Psoas muscle (tissue), 8 donors: ENCODE results near the gene ZNF497. TPM values are rescaled to one million over a fixed set of nuclear protein-coding genes. Genes with fewer than 3 reads are reported as not detected.
A peak's percentile ranks its signal among the peaks of the same experiment; 100 is the strongest.
"Not testable (repeated sequence)": the region's sequence is repeated elsewhere in the genome, so short reads cannot be mapped to it uniquely, and the experiment has no call there.

Experiments used
- ATAC-seq, 4 donors: fragments of 200-7000 bp; cut with Tn5 transposase; one replicate each; pipeline ENCODE4 v1.9.1; 2020; ENCODE audit warnings: moderate library complexity in 3 of 4, mild to moderate bottlenecking in 2 of 4
- DNase-seq, 2 donors: peaks; one replicate each; pipeline ENCODE4 v3.0.0-alpha.2; 2020
- H3K27ac ChIP-seq: fragments of 200-600 bp; one replicate; pipeline ENCODE4 v1.8.0; 2022
- H3K27me3 ChIP-seq, 3 donors: fragments of 200-600 bp in 1 of 3; one replicate each; pipeline versions ENCODE4 v1.6.1 to v1.8.0; 2013 to 2022; ENCODE audit warnings: low read length in 2 of 3, mild to moderate bottlenecking in 2 of 3, moderate library complexity in 1 of 3; ENCODE audit not compliant: insufficient read depth in 3 of 3
- H3K36me3 ChIP-seq, 2 donors: fragments of 200-600 bp in 1 of 2; one replicate each; pipeline versions ENCODE4 v1.6.1 to v1.8.0; 2013 to 2022; ENCODE audit warnings: low read depth in 1 of 2, mild to moderate bottlenecking in 1 of 2, moderate library complexity in 1 of 2; ENCODE audit not compliant: insufficient read depth in 1 of 2
- H3K4me1 ChIP-seq: fragments of 200-600 bp; one replicate; pipeline ENCODE4 v1.8.0; 2022
- H3K4me3 ChIP-seq: fragments of 200-600 bp; one replicate; pipeline ENCODE4 v1.8.0; 2022; ENCODE audit warnings: mild to moderate bottlenecking
- H3K9me3 ChIP-seq: fragments of 200-600 bp; one replicate; pipeline ENCODE4 v1.8.0; 2022
- WGBS, 3 donors: extraction: QIAGEN DNeasy Blood & Tissue Kit; methylation state at CpG; one replicate each; pipeline versions ENCODE4 v1.1.6 to v1.1.7; 2013; 5-methylcytosine and 5-hydroxymethylcytosine counted together
- intact Hi-C, 2 donors: fragments of 100-400 bp; cut with DNase I; formaldehyde crosslinking; loops; one replicate each; pipeline versions ENCODE4 v1.11.0 to v1.14.2; 2022
- polyA plus RNA-seq, 3 donors: library from polyadenylated mRNA; stranded (reverse); fragments of 200-250 nt; gene quantifications; one replicate each; pipeline ENCODE4 v1.2.3, GENCODE V29; 2013
- total RNA-seq, 4 donors: library from RNA; stranded (reverse); fragmentation: NEBNext Ultra II Directional in 2 of 4; extraction: Animal tissue kit (Norgen Biotek cat#: 25700) in 2 of 4; gene quantifications; one replicate each; pipeline versions ENCODE4 v1.2.1 to v1.2.4, GENCODE V29; 2021 to 2023
- TF ChIP-seq, protein P1 (sequence below): fragments of 200-600 bp; IDR thresholded peaks from one replicate; pipeline ENCODE4 v1.8.0; 2022; ENCODE audit warnings: antibody characterized with exemption
- donor health status: healthy with polysubstance abuse.
- donor health status: DM: no; HTN: no; CAD: no; lungs with moderate emphysema.
- donor health status: Bipolar disorder and iron deficiency.
- donor health status: healthy.
- donor health status: DM: yes; HTN: yes; CAD: no.
- donor health status: DM: no; HTN: no; CAD: no.
- donor health status: DM: no; HTN: no; CAD: no.
- donor health status: DM: yes; HTN: yes; CAD: no.

ZNF497 gene
- total and polyA plus RNA-seq, 7 donors: 0.08 to 0.43 (median 0.25) TPM

DNA sequence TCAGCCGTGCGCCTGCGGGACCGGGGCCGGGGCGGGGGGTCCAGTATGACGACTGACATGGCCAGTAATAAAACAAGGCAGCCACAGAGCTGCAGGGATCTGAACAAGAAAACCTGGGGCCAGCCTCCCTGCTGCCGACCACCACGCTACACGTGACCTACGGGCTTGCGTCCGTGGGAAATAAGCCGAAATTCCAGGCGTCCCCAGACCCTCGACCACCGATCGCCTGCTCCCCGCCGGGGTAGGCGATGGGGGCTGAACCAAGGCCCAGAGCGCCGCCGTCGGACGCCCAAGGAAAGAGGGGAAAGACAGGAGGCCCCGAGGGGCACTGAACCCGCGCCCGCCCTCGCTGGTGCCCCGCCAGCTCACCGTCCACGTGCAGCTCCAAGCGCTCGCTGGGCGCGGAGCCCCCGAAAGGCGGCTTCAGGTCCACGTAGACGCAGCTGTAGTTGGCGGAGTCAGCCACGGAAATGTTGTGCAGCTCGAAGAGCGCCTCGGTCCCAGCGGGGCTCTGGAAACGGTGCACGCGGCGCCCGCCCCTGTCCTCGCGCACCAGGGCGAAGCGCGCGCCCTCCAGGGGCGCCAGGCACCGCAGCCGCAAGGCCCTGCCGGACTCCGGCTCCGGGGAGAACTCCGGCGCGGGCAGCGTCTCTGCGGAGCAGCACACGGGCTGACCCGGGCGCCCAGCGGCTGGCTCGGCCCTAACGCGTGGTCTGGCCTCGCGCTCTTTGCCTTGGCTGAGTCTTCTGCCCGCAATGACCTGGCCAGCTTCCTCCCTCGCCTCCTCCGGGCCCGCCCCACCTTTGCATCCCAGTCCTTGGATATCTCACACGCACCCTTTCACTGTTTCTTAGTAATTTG is 12.3 kb downstream of the ZNF497 start:
- peaks cover 0 to 38% (median 11%) of the 10 kb centered on the region in 3 donors for H3K27me3 ChIP-seq
- ATAC-seq: no peak

DNA sequence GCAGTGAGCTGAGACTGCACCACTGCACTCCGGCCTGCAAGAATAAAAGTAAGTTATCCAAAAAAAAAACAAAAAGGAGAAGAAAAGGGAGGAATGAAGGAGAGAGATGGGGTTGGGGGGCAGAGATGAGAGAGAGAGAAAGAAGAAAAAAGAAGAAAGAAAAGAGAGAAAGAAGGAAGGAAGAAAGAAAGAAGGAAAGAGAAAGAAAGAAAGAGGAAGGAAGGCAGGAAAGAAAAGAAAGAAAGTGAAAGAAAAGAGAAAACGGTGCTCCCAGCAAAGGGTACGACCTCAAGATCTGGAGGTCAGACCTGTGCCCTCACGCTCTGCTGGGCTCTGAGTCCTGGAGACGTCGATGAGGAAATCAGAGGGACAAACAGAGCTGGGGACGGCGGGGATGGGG is 13.0 kb downstream of the ZNF497 start:
- no peak for DNase-seq
- Histone ChIP-seq H3K36me3 (no peaks in the 10 kb centered on the region), H3K4me1 (no peaks in the 10 kb centered on the region), H3K9me3 (no peaks in the 10 kb centered on the region), H3K27ac (no peak overlapping the region), H3K4me3 (no peak overlapping the region), H3K27me3 (peaks cover 0 to 38% (median 11%) of the 10 kb centered on the region in 3 donors)
- ATAC-seq: no peak
- TF ChIP-seq, protein P1, sequence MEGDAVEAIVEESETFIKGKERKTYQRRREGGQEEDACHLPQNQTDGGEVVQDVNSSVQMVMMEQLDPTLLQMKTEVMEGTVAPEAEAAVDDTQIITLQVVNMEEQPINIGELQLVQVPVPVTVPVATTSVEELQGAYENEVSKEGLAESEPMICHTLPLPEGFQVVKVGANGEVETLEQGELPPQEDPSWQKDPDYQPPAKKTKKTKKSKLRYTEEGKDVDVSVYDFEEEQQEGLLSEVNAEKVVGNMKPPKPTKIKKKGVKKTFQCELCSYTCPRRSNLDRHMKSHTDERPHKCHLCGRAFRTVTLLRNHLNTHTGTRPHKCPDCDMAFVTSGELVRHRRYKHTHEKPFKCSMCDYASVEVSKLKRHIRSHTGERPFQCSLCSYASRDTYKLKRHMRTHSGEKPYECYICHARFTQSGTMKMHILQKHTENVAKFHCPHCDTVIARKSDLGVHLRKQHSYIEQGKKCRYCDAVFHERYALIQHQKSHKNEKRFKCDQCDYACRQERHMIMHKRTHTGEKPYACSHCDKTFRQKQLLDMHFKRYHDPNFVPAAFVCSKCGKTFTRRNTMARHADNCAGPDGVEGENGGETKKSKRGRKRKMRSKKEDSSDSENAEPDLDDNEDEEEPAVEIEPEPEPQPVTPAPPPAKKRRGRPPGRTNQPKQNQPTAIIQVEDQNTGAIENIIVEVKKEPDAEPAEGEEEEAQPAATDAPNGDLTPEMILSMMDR: no peak
- intact Hi-C loops: no loop called here
- 60 to 69% (median 64%) methylated on average over 8 of the region's 8 CpGs for WGBS, 3 donors

More for the DNA sequence above, 12.3 kb downstream of the ZNF497 start:
- WGBS, 3 donors: 28 to 56% (median 44%) methylated on average over 76 to 84 of the region's 84 CpGs
- intact Hi-C loops: no loop called here
- H3K4me1 ChIP-seq: no peaks in the 10 kb centered on the region
- H3K27ac ChIP-seq: no peak overlapping the region
- no peaks in the 10 kb centered on the region for H3K9me3 ChIP-seq
- TF ChIP-seq, protein P1: no peak
- DNase-seq: no peak
- no peaks in the 10 kb centered on the region for H3K36me3 ChIP-seq
- no peak overlapping the region for H3K4me3 ChIP-seq

GRCh38 chr19:58348080-58348479 is 14.5 kb downstream of the ZNF497 start:
- intact Hi-C loops, DNase-seq, H3K9me3 ChIP-seq, ATAC-seq, H3K4me1 ChIP-seq, H3K27ac ChIP-seq, H3K36me3 ChIP-seq: not testable (repeated sequence)
- 11 to 22% (median 16%) methylated on average over 12 of the region's 12 CpGs for WGBS, 3 donors
- peaks cover 0 to 38% (median 11%) of the 10 kb centered on the region in 3 donors for H3K27me3 ChIP-seq
- peak overlapping the region; percentile 73 for H3K4me3 ChIP-seq

DNA sequence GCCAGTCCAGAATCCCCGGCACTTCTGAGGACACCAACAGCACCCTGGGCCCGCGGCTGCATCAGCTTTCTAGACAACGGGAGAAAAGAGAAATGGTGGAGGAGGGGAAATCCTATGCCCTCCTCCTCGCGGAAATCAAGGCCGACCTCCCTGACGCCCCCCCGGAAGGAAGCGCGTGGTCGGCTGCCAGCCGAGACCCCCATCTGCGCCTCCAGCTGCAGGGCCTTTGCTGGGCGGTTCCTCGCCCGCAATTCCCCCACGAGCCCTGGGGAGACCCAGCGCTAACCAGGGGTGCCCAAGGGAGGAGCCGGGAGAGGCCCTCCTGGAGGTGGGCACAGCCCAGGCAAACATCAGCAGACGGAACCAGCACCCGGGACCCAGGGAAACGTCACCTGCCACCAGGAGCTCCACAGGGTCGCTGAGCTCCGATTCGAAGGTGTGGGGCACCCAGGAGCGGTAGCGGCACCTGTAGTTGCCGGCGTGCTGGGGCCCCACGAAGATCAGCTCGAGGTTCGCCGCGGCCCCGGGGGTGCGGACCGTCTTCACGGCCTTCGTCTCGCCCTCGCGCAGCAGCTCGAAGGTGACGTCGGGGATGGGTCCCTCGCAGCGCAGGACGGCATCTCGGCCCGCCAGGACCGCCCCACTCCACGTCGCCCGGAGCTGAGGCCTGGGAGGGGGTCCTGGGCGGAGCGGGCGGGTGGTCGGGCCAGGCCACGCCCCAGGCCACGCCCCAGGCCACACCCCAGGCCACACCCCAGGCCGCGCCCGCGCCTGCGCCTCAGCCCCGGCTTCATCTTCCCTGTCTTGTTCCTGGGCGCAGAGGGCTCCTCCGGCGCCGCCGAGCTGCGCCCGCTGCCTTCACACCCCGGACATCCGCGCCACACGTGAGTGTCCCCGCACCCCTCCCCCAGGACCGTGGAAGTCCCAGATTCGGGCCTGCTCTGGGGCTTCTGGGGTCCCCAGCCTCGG is 15.3 kb downstream of the ZNF497 start:
- Histone ChIP-seq H3K27ac (peak overlapping the region; percentile 53), H3K27me3 (peaks cover 0 to 38% (median 11%) of the 10 kb centered on the region in 3 donors), H3K4me3 (peak overlapping the region; percentile 73), H3K9me3 (no peaks in the 10 kb centered on the region), H3K4me1 (no peaks in the 10 kb centered on the region), H3K36me3 (no peaks in the 10 kb centered on the region)
- intact Hi-C loops: no loop called here
- peak; percentile 83 to 95 (median 86) for ATAC-seq
- TF ChIP-seq, protein P1: no peak
- 1 to 2% (median 2%) methylated on average over 55 to 82 of the region's 82 CpGs for WGBS, 3 donors
- peak; percentile 54 to 73 for DNase-seq
